Spinal cord (tissue), 10 donors: ENCODE data around the gene MED15. TPM values are rescaled to one million over a fixed set of nuclear protein-coding genes. Genes with fewer than 3 reads are reported as not detected.

ENCODE experiments used
- DNase-seq, 6 donors: peaks; one replicate each; pipeline versions ENCODE4 v3.0.0 to v3.0.0-alpha.2; 2013 to 2015; ENCODE audit warnings: low spot score in 6 of 6, low read depth in 4 of 6
- H3K27ac ChIP-seq: one replicate; pipeline ENCODE4 v1.5.1; 2013; ENCODE audit warnings: low read depth, low read length, control low read depth
- H3K27me3 ChIP-seq: one replicate; pipeline ENCODE4 v1.6.1; 2013; ENCODE audit warnings: low read length; ENCODE audit not compliant: control insufficient read depth, insufficient read depth
- H3K36me3 ChIP-seq: one replicate; pipeline ENCODE4 v1.6.1; 2013; ENCODE audit warnings: low read length; ENCODE audit not compliant: control insufficient read depth, insufficient read depth
- H3K4me1 ChIP-seq: one replicate; pipeline ENCODE4 v1.6.1; 2013; ENCODE audit warnings: low read length; ENCODE audit not compliant: control insufficient read depth, insufficient read depth
- H3K4me3 ChIP-seq: one replicate; pipeline ENCODE4 v1.5.1; 2013; ENCODE audit warnings: low read depth, low read length, control low read depth
- H3K9me3 ChIP-seq: one replicate; pipeline ENCODE4 v1.6.1; 2013; ENCODE audit warnings: low read length; ENCODE audit not compliant: control insufficient read depth, insufficient read depth
- WGBS: methylation state at CpG from one replicate; pipeline ENCODE4 v1.1.5; 2013; ENCODE audit warnings: missing lambda C conversion rate; ENCODE audit not compliant: insufficient coverage; 5-methylcytosine and 5-hydroxymethylcytosine counted together
- polyA plus RNA-seq, 2 donors: library from polyadenylated mRNA; unstranded; fragments of 120-200 nt; gene quantifications; one replicate each; pipeline ENCODE4 v1.2.1, GENCODE V29; 2013; ENCODE audit not compliant: insufficient read length in 2 of 2
- total RNA-seq, 2 donors: library from RNA; depleted of rRNA in 1 of 2; stranded (reverse); fragments of 120-200 nt in 1 of 2; fragments of >200 nt in 1 of 2; gene quantifications; one replicate each; pipeline versions ENCODE4 v1.2.3 to v1.2.4, GENCODE V29; 2013 to 2014
- donor health status: healthy.

MED15 gene
- total and polyA plus RNA-seq, 4 donors = 16.1 to 67.8 (median 36.4) TPM

GRCh38 chr22:20567371-20567847 lies 60.0 kb downstream of the MED15 start:
- peaks cover 8% of the 10 kb centered on the region for H3K4me1 ChIP-seq
- no peaks in the 10 kb centered on the region for H3K9me3 ChIP-seq
- WGBS = 84% methylated on average over 6 of the region's 6 CpGs
- H3K4me3 ChIP-seq = no peak overlapping the region
- DNase-seq = no peak
- peaks cover 79% of the 10 kb centered on the region for H3K36me3 ChIP-seq
- H3K27me3 ChIP-seq = no peaks in the 10 kb centered on the region
- H3K27ac ChIP-seq = no peak overlapping the region

GRCh38 chr22:20567993-20568417 lies 60.6 kb downstream of the MED15 start:
- peaks cover 82% of the 10 kb centered on the region for H3K36me3 ChIP-seq
- H3K27ac ChIP-seq = no peak overlapping the region
- H3K4me1 ChIP-seq = peaks cover 8% of the 10 kb centered on the region
- no peak for DNase-seq
- H3K4me3 ChIP-seq = no peak overlapping the region
- H3K27me3 ChIP-seq = no peaks in the 10 kb centered on the region
- WGBS = 75% methylated on average over 5 of the region's 5 CpGs
- no peaks in the 10 kb centered on the region for H3K9me3 ChIP-seq

GRCh38 chr22:20568502-20569058 lies 61.2 kb downstream of the MED15 start:
- Histone ChIP-seq H3K4me3 (no peak overlapping the region), H3K4me1 (peaks cover 8% of the 10 kb centered on the region), H3K27ac (no peak overlapping the region), H3K9me3 (no peaks in the 10 kb centered on the region), H3K36me3 (peaks cover 88% of the 10 kb centered on the region), H3K27me3 (no peaks in the 10 kb centered on the region)
- DNase-seq = no peak
- WGBS = 100% methylated on average over 4 of the region's 9 CpGs

- peak overlapping the region; percentile 19 for H3K27ac ChIP-seq
Observed at GRCh38 chr22:20569059-20570058, 61.9 kb downstream of the MED15 start.

GRCh38 chr22:20571078-20571503 lies 63.7 kb downstream of the MED15 start:
- Histone ChIP-seq H3K4me3 (no peak overlapping the region), H3K4me1 (peaks cover 9% of the 10 kb centered on the region), H3K36me3 (peaks cover 86% of the 10 kb centered on the region), H3K27me3 (no peaks in the 10 kb centered on the region), H3K27ac (no peak overlapping the region), H3K9me3 (no peaks in the 10 kb centered on the region)
- WGBS = 92% methylated on average over 6 of the region's 6 CpGs
- no peak for DNase-seq

More at GRCh38 chr22:20569059-20570058, 61.9 kb downstream of the MED15 start:
- Histone ChIP-seq H3K9me3 (no peaks in the 10 kb centered on the region), H3K36me3 (peaks cover 93% of the 10 kb centered on the region), H3K27me3 (no peaks in the 10 kb centered on the region), H3K4me1 (peaks cover 8% of the 10 kb centered on the region), H3K4me3 (no peak overlapping the region)
- DNase-seq = no peak
- 85% methylated on average over 16 of the region's 20 CpGs for WGBS

- Histone ChIP-seq H3K36me3 (peaks cover 86% of the 10 kb centered on the region), H3K9me3 (no peaks in the 10 kb centered on the region), H3K27ac (no peak overlapping the region), H3K4me3 (no peak overlapping the region), H3K27me3 (no peaks in the 10 kb centered on the region), H3K4me1 (peaks cover 7% of the 10 kb centered on the region)
- 100% methylated on average over 1 of the region's 4 CpGs for WGBS
- DNase-seq = no peak
Observed at GRCh38 chr22:20571531-20572007, 64.2 kb downstream of the MED15 start.

- H3K27me3 ChIP-seq = no peaks in the 10 kb centered on the region
- 97% methylated on average over 9 of the region's 11 CpGs for WGBS
Observed at GRCh38 chr22:20572132-20572802, 64.9 kb downstream of the MED15 start.

GRCh38 chr22:20573176-20573832 lies 65.9 kb downstream of the MED15 start:
- no peak for DNase-seq
- Histone ChIP-seq H3K9me3 (no peaks in the 10 kb centered on the region), H3K36me3 (peaks cover 86% of the 10 kb centered on the region), H3K27ac (no peak overlapping the region), H3K4me1 (peaks cover 3% of the 10 kb centered on the region), H3K4me3 (no peak overlapping the region), H3K27me3 (no peaks in the 10 kb centered on the region)
- 89% methylated on average over 5 of the region's 8 CpGs for WGBS

More at GRCh38 chr22:20572132-20572802, 64.9 kb downstream of the MED15 start:
- no peaks in the 10 kb centered on the region for H3K9me3 ChIP-seq
- peaks cover 86% of the 10 kb centered on the region for H3K36me3 ChIP-seq
- DNase-seq = no peak
- H3K4me1 ChIP-seq = peaks cover 3% of the 10 kb centered on the region
- H3K27ac ChIP-seq = no peak overlapping the region
- no peak overlapping the region for H3K4me3 ChIP-seq
